Heart right ventricle (tissue), 16 donors: ENCODE measurements around the gene EVI5L. TPM values are rescaled to one million over a fixed set of nuclear protein-coding genes. Genes with fewer than 3 reads are reported as not detected.
A peak's percentile ranks its signal among the peaks of the same experiment; 100 is the strongest.

Source experiments
- ATAC-seq, 8 donors: fragments of 200-7000 bp; cut with Tn5 transposase; one replicate each; pipeline ENCODE4 v1.9.1; 2020; ENCODE audit warnings: mild to moderate bottlenecking in 8 of 8, moderate library complexity in 8 of 8, moderate number of reproducible peaks in 1 of 8
- DNase-seq, 2 donors: peaks; one replicate each; pipeline ENCODE4 v3.0.0-alpha.2; 2020
- H3K27ac ChIP-seq, 10 donors: fragments of 200-600 bp; sonication (generic) in 2 of 10; one replicate each; pipeline versions ENCODE4 v1.5.0 to v1.8.0; 2020 to 2022; ENCODE audit warnings: mild to moderate bottlenecking in 3 of 10
- H3K27me3 ChIP-seq, 7 donors: fragments of 200-600 bp; one replicate each; pipeline ENCODE4 v1.8.0; 2021 to 2022; ENCODE audit warnings: mild to moderate bottlenecking in 2 of 7
- H3K36me3 ChIP-seq, 9 donors: fragments of 200-600 bp; sonication (generic) in 1 of 9; one replicate each; pipeline versions ENCODE4 v1.5.0 to v1.8.0; 2020 to 2022; ENCODE audit warnings: mild to moderate bottlenecking in 2 of 9
- H3K4me1 ChIP-seq, 9 donors: fragments of 200-600 bp; sonication (generic) in 1 of 9; one replicate each; pipeline versions ENCODE4 v1.5.0 to v1.8.0; 2020 to 2022; ENCODE audit warnings: mild to moderate bottlenecking in 4 of 9
- H3K4me3 ChIP-seq, 10 donors: fragments of 200-600 bp; sonication (generic) in 2 of 10; one replicate each; pipeline versions ENCODE4 v1.5.0 to v1.8.0; 2020 to 2022; ENCODE audit warnings: mild to moderate bottlenecking in 7 of 10, moderate library complexity in 2 of 10
- H3K9me3 ChIP-seq, 11 donors: fragments of 200-600 bp in 10 of 11; sonication (generic) in 2 of 11; one replicate each; pipeline versions ENCODE4 v1.5.0 to v1.8.0; 2013 to 2022; ENCODE audit warnings: mild to moderate bottlenecking in 2 of 11, control low read depth in 1 of 11, moderate library complexity in 1 of 11
- CTCF ChIP-seq, 9 donors: fragments of 200-600 bp; sonication (generic) in 2 of 9; IDR thresholded peaks; one replicate each; pipeline versions ENCODE4 v1.5.0 to v1.8.0; 2021 to 2022; ENCODE audit warnings: antibody characterized with exemption in 9 of 9, mild to moderate bottlenecking in 5 of 9, moderate library complexity in 1 of 9
- WGBS, 2 donors: extraction: QIAGEN DNeasy Blood & Tissue Kit; methylation state at CpG; one replicate each; pipeline ENCODE4 v1.1.7; 2013; ENCODE audit warnings: inconsistent platforms in 1 of 2; 5-methylcytosine and 5-hydroxymethylcytosine counted together
- intact Hi-C, 10 donors: fragments of 100-400 bp; cut with DNase I; formaldehyde crosslinking; loops; one replicate each; pipeline versions ENCODE4 v1.11.1 to v1.14.2; 2022
- polyA plus RNA-seq, 2 donors: library from polyadenylated mRNA; stranded (reverse); fragments of 200-250 nt; gene quantifications; one replicate each; pipeline ENCODE4 v1.2.3, GENCODE V29; 2013
- total RNA-seq, 10 donors: library from RNA; stranded (reverse); fragmentation: NEBNext Ultra II Directional in 3 of 10; extraction: Animal tissue kit (Norgen Biotek cat#: 25700) in 3 of 10; gene quantifications; one replicate each; pipeline versions ENCODE4 v1.2.1 to v1.2.4, GENCODE V29; 2021 to 2023
- donor health status: Arrhythmogenic right ventricular cardiomyopathy.
- donor health status: ischemic (EF 13 %, LVEDD 7.1; RV severe dilation, severe dysfunction).
- donor health status: healthy with polysubstance abuse.
- donor health status: DM: no; HTN: yes; CAD: no.
- donor health status: DM: no; HTN: no; CAD: no.
- donor health status: ischemic (EF 25% LVEDD 6.9; RV normal size, moderate dysfunction).
- donor health status: ischemic (EF 25% LVEDD 5.7; RV mildly dilated, moderate dysfunction).
- donor health status: healthy.
- donor health status: DM: yes; HTN: yes; CAD: no.
- donor health status: Ischemic cardiomyopathy.
- donor health status: ischemic (EF 35%, LVEDD 5.7; RV mildly dilated, moderate dysfunction).
- donor health status: nonischemic (EF 11% LVEDD 7.7; RV severe dilation, severe dysfunction).
- donor health status: DM: yes; HTN: yes; CAD: no.
- donor health status: PGD.
- donor health status: ischemic (EF 29% LVEDD 5.4; RV normal size, mild dysfunction).
- donor health status: nonischemic (EF 23%, LVEDD 6.1; RV moderate dilation, normal function).

The EVI5L gene
- total and polyA plus RNA-seq, 12 donors = 12.9 to 26.3 (median 20.3) TPM

- Histone ChIP-seq H3K4me3 (peak overlapping the region in 3 of 10 donors; percentile 29 to 41 (median 41)), H3K27ac (no peak overlapping the region), H3K36me3 (no peaks in the 10 kb centered on the region), H3K27me3 (peaks cover 6 to 68% (median 46%) of the 10 kb centered on the region in 7 donors), H3K4me1 (peaks cover 8 to 57% (median 38%) of the 10 kb centered on the region in 9 donors), H3K9me3 (no peaks in the 10 kb centered on the region)
- ATAC-seq = no peak
- DNase-seq = no peak
- no peak for TF ChIP-seq CTCF (IDR thresholded peaks at IDR 0.05)
- whole genome bisulfite sequencing, 2 donors = 48 to 51% methylated on average over 31 to 47 of the region's 47 CpGs
- intact Hi-C loops = no loop called here
Observed at GRCh38 chr19:7872306-7873204, 42.5 kb downstream of the EVI5L start.

- peak overlapping the region in 7 of 10 donors; percentile 30 to 49 (median 41) for H3K4me3 ChIP-seq
- 10% methylated on average over 51 to 53 of the region's 53 CpGs for WGBS, 2 donors
- no peak for ATAC-seq
Observed at GRCh38 chr19:7873304-7874075, 43.5 kb downstream of the EVI5L start.

GRCh38 chr19:7874076-7874896 is 44.3 kb downstream of the EVI5L start, which contains the start of gene PRR36:
TSS of gene PRR36 (minus strand) at chr19:7874390. CDS start at chr19:7873689, 701 bp downstream.
- peaks cover 6 to 54% (median 36%) of the 10 kb centered on the region in 7 donors for H3K27me3 ChIP-seq
- DNase-seq (no peak), ATAC-seq (peak in 1 of 8 donors; percentile 19)
- H3K27ac ChIP-seq = no peak within 1 kb of the TSS
- 1% methylated on average over 79 to 88 of the region's 88 CpGs for WGBS, 2 donors
- intact Hi-C loops = no loop called here
- TF ChIP-seq CTCF (IDR thresholded peaks at IDR 0.05) = no peak
- H3K9me3 ChIP-seq = no peaks in the 10 kb centered on the region
- peak within 1 kb of the TSS in 9 of 10 donors; percentile 26 to 49 (median 36) for H3K4me3 ChIP-seq
- H3K36me3 ChIP-seq = no peaks in the 10 kb centered on the region
- peaks cover 2 to 46% (median 26%) of the 10 kb centered on the region in 9 donors for H3K4me1 ChIP-seq

More at GRCh38 chr19:7873304-7874075, 43.5 kb downstream of the EVI5L start:
- peaks cover 8 to 54% (median 34%) of the 10 kb centered on the region in 9 donors for H3K4me1 ChIP-seq
- H3K36me3 ChIP-seq = no peaks in the 10 kb centered on the region
- no peaks in the 10 kb centered on the region for H3K9me3 ChIP-seq
- H3K27me3 ChIP-seq = peaks cover 6 to 59% (median 36%) of the 10 kb centered on the region in 7 donors
- no peak for TF ChIP-seq CTCF (IDR thresholded peaks at IDR 0.05)
- no peak for DNase-seq
- no peak overlapping the region for H3K27ac ChIP-seq
- intact Hi-C loops = no loop called here
